ENCODE data around the gene FBH1. TPM values are rescaled to one million over a fixed set of nuclear protein-coding genes. Genes with fewer than 3 reads are reported as not detected.

The FBH1 gene
- total RNA-seq, 1 donor from 2014 or later: 71.5 TPM

DNA sequence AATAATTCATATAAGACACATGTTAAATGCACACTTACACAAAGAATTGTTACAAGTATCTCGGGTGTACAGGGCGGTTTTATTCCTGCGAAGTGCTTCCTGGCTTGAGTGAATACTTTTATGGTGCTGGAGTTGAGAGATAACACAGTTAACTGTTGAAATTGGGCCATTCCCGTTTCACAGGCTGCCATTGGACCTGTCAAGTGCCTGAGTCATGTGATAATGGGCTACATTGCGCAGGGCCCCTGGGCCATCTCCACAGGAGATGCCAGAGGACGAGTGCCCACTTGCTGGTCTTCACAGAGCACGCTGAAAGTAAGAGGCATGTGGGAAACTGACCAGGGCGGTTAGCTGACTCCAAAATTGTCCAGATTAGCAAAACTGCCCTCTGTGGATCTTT lies 4.8 kb downstream of the FBH1 start:
- FAIRE-seq (no peak), DNase-seq (ENCODE audit: low read depth) (no peak)
- Histone ChIP-seq H3K79me2 (ENCODE audit: insufficient read depth, low read length) (peaks cover 92% of the 10 kb centered on the region), H2AFZ (ENCODE audit: low read depth, low read length) (no peak overlapping the region), H3K36me3 (ENCODE audit: insufficient read depth, low read length) (peaks cover 21% of the 10 kb centered on the region), H3K4me3 (ENCODE audit: insufficient read depth, low read depth, low read length) (no peak overlapping the region), H3K9me3 (ENCODE audit: insufficient read depth, low read depth, low read length) (no peaks in the 10 kb centered on the region), H3K4me2 (ENCODE audit: low read length) (no peak overlapping the region), H4K20me1 (ENCODE audit: insufficient read depth, low read length) (peaks cover 77% of the 10 kb centered on the region), H3K27ac (ENCODE audit: low read depth, low read length) (no peak overlapping the region), H3K9ac (ENCODE audit: low read length) (no peak overlapping the region), H3K4me1 (ENCODE audit: insufficient read depth, low read length) (peaks cover 15% of the 10 kb centered on the region), H3K27me3 (ENCODE audit: insufficient read depth, low read length) (no peaks in the 10 kb centered on the region)
- peaks cover 5% of the 10 kb centered on the region for H3K36me3 Mint-ChIP-seq (ENCODE audit: low read depth, unreplicated experiment)
- H3K9me3 Mint-ChIP-seq (ENCODE audit: unreplicated experiment): no peaks in the 10 kb centered on the region
- TF ChIP-seq, protein P1, sequence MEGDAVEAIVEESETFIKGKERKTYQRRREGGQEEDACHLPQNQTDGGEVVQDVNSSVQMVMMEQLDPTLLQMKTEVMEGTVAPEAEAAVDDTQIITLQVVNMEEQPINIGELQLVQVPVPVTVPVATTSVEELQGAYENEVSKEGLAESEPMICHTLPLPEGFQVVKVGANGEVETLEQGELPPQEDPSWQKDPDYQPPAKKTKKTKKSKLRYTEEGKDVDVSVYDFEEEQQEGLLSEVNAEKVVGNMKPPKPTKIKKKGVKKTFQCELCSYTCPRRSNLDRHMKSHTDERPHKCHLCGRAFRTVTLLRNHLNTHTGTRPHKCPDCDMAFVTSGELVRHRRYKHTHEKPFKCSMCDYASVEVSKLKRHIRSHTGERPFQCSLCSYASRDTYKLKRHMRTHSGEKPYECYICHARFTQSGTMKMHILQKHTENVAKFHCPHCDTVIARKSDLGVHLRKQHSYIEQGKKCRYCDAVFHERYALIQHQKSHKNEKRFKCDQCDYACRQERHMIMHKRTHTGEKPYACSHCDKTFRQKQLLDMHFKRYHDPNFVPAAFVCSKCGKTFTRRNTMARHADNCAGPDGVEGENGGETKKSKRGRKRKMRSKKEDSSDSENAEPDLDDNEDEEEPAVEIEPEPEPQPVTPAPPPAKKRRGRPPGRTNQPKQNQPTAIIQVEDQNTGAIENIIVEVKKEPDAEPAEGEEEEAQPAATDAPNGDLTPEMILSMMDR (IDR thresholded peaks at IDR 0.05; ENCODE audit: insufficient read depth, low read depth, low read length): no peak
- TF ChIP-seq EZH2 (IDR thresholded peaks at IDR 0.05; ENCODE audit: insufficient read depth, low read length): no peak
- no peaks in the 10 kb centered on the region for H3K27me3 Mint-ChIP-seq (ENCODE audit: low read depth, unreplicated experiment)
- no peak overlapping the region for H3K27ac Mint-ChIP-seq (ENCODE audit: unreplicated experiment)
- H3K4me1 Mint-ChIP-seq (ENCODE audit: low read depth, unreplicated experiment): peaks cover 19% of the 10 kb centered on the region
- H3K4me3 Mint-ChIP-seq (ENCODE audit: unreplicated experiment): no peak overlapping the region

DNA sequence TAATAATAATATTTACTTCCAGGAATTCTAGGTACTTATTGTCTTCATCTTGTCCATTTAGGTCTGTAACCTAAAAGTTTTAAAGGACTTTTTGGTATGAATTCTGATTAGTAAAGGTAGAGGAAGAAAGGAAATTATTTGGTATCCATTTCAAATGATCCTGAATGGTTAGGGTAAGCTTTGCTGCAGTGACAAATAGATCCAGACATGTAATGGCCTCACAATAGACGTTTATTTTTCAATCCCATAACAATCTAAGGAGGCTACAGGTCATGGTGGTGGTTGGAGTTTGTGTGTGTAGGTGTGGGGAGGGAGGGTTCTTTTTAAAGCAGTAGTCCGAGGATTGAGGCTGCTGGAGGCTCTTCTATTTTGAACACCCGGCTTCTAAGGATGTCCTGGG lies 5.3 kb downstream of the FBH1 start:
- no peaks in the 10 kb centered on the region for H3K27me3 Mint-ChIP-seq (ENCODE audit: low read depth, unreplicated experiment)
- peaks cover 21% of the 10 kb centered on the region for H3K36me3 ChIP-seq (ENCODE audit: insufficient read depth, low read length)
- H3K79me2 ChIP-seq (ENCODE audit: insufficient read depth, low read length): peaks cover 97% of the 10 kb centered on the region
- DNase-seq (ENCODE audit: low read depth) (no peak), FAIRE-seq (no peak)
- H3K4me3 Mint-ChIP-seq (ENCODE audit: unreplicated experiment): no peak overlapping the region
- H3K9ac ChIP-seq (ENCODE audit: low read length): no peak overlapping the region
- TF ChIP-seq, protein P1 (IDR thresholded peaks at IDR 0.05; ENCODE audit: insufficient read depth, low read depth, low read length): no peak
- no peak for TF ChIP-seq EZH2 (IDR thresholded peaks at IDR 0.05; ENCODE audit: insufficient read depth, low read length)
- H3K27me3 ChIP-seq (ENCODE audit: insufficient read depth, low read length): no peaks in the 10 kb centered on the region
- H3K27ac Mint-ChIP-seq (ENCODE audit: unreplicated experiment): no peak overlapping the region
- no peak overlapping the region for H3K4me3 ChIP-seq (ENCODE audit: insufficient read depth, low read depth, low read length)
- no peak overlapping the region for H3K27ac ChIP-seq (ENCODE audit: low read depth, low read length)
- no peak overlapping the region for H3K4me2 ChIP-seq (ENCODE audit: low read length)
- no peaks in the 10 kb centered on the region for H3K9me3 ChIP-seq (ENCODE audit: insufficient read depth, low read depth, low read length)
- H3K4me1 ChIP-seq (ENCODE audit: insufficient read depth, low read length): peaks cover 15% of the 10 kb centered on the region
- H3K9me3 Mint-ChIP-seq (ENCODE audit: unreplicated experiment): no peaks in the 10 kb centered on the region
- H4K20me1 ChIP-seq (ENCODE audit: insufficient read depth, low read length): peaks cover 81% of the 10 kb centered on the region
- peaks cover 5% of the 10 kb centered on the region for H3K36me3 Mint-ChIP-seq (ENCODE audit: low read depth, unreplicated experiment)
- no peak overlapping the region for H2AFZ ChIP-seq (ENCODE audit: low read depth, low read length)
- H3K4me1 Mint-ChIP-seq (ENCODE audit: low read depth, unreplicated experiment): peaks cover 19% of the 10 kb centered on the region

DNA sequence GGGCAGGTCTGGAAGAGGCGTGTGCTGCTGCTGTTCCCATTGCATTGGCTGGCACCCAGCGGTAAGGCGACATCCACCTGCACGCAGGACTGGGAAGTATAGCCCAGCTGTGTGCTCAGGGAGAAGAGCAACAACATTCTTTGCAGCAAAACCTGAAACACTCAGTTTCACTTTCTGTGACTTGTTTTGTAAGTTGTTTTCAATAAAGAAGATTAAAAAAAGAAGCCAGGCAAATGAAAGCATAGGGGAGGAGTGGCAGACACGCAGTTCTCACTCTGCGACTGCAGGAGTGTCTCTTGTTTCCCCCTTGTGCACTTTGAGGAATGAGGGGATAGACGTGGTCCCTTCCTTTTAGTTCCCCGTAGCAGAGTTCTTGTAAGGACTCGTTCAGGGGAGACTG lies 5.8 kb downstream of the FBH1 start:
- TF ChIP-seq EZH2 (IDR thresholded peaks at IDR 0.05; ENCODE audit: insufficient read depth, low read length): no peak
- TF ChIP-seq, protein P1 (IDR thresholded peaks at IDR 0.05; ENCODE audit: insufficient read depth, low read depth, low read length): no peak
- DNase-seq (ENCODE audit: low read depth) (no peak), FAIRE-seq (no peak)
- no peak overlapping the region for H3K4me3 ChIP-seq (ENCODE audit: insufficient read depth, low read depth, low read length)
- H3K36me3 ChIP-seq (ENCODE audit: insufficient read depth, low read length): peaks cover 21% of the 10 kb centered on the region
- no peak overlapping the region for H3K4me2 ChIP-seq (ENCODE audit: low read length)
- H3K79me2 ChIP-seq (ENCODE audit: insufficient read depth, low read length): peaks cover 97% of the 10 kb centered on the region
- H3K27ac ChIP-seq (ENCODE audit: low read depth, low read length): no peak overlapping the region
- Mint-ChIP-seq H3K9me3 (ENCODE audit: unreplicated experiment) (no peaks in the 10 kb centered on the region), H3K27ac (ENCODE audit: unreplicated experiment) (no peak overlapping the region), H3K27me3 (ENCODE audit: low read depth, unreplicated experiment) (no peaks in the 10 kb centered on the region), H3K4me3 (ENCODE audit: unreplicated experiment) (no peak overlapping the region), H3K4me1 (ENCODE audit: low read depth, unreplicated experiment) (peaks cover 19% of the 10 kb centered on the region), H3K36me3 (ENCODE audit: low read depth, unreplicated experiment) (peaks cover 5% of the 10 kb centered on the region)
- peaks cover 82% of the 10 kb centered on the region for H4K20me1 ChIP-seq (ENCODE audit: insufficient read depth, low read length)
- no peak overlapping the region for H3K9ac ChIP-seq (ENCODE audit: low read length)
- H3K9me3 ChIP-seq (ENCODE audit: insufficient read depth, low read depth, low read length): no peaks in the 10 kb centered on the region
- peaks cover 13% of the 10 kb centered on the region for H3K4me1 ChIP-seq (ENCODE audit: insufficient read depth, low read length)
- H3K27me3 ChIP-seq (ENCODE audit: insufficient read depth, low read length): no peaks in the 10 kb centered on the region
- H2AFZ ChIP-seq (ENCODE audit: low read depth, low read length): no peak overlapping the region
